Activated T-cell treated with anti-CD3 and anti-CD28 coated beads, Interleukin-2, amount 50 U/mL, for 72 hours (primary cell): Measurements from ENCODE around the gene EGFL6. TPM values are rescaled to one million over a fixed set of nuclear protein-coding genes. Genes with fewer than 3 reads are reported as not detected.

ENCODE experiments used
- ATAC-seq, 2 donors: fragments of 150-1000 bp; cut with Tn5 transposase; replicated peaks in 1 of 2; 2 replicates each; pipeline ENCODE4 v1.10.0; 2021; ENCODE audit warnings: moderate library complexity in 2 of 2, mild to moderate bottlenecking in 1 of 2
- DNase-seq, 2 donors: peaks; one replicate each; pipeline ENCODE4 v3.0.0; 2021 to 2022; ENCODE audit warnings: mixed read lengths in 1 of 2
- H3K27ac Mint-ChIP-seq: one replicate; pipeline ENCODE4 v1.8.0; 2022; ENCODE audit warnings: mild to moderate bottlenecking, moderate library complexity, mixed read lengths
- H3K27me3 Mint-ChIP-seq: one replicate; pipeline ENCODE4 v1.8.0; 2022; ENCODE audit warnings: low read depth, mixed read lengths
- H3K36me3 Mint-ChIP-seq, 2 donors: one replicate each; pipeline ENCODE4 v1.8.0; 2022; ENCODE audit warnings: mixed read lengths in 2 of 2, mild to moderate bottlenecking in 1 of 2; ENCODE audit not compliant: insufficient read depth in 2 of 2
- H3K4me1 Mint-ChIP-seq: one replicate; pipeline ENCODE4 v1.8.0; 2022; ENCODE audit warnings: low read depth, mixed read lengths
- H3K4me3 Mint-ChIP-seq, 2 donors: one replicate each; pipeline ENCODE4 v1.8.0; 2022; ENCODE audit warnings: mild to moderate bottlenecking in 2 of 2, mixed read lengths in 2 of 2, moderate library complexity in 2 of 2
- H3K9me3 Mint-ChIP-seq, 2 donors: one replicate each; pipeline ENCODE4 v1.8.0; 2022; ENCODE audit warnings: mixed read lengths in 2 of 2
- total RNA-seq, 2 donors: library from RNA; stranded (reverse); gene quantifications; one replicate each; pipeline ENCODE4 v1.2.3, GENCODE V29; 2022

The EGFL6 gene
- total RNA-seq, 2 donors from 2014 or later: 2.4 to 3.6 TPM

- H3K27me3 Mint-ChIP-seq: peaks cover 70% of the 10 kb centered on the region
Observed at GRCh38 chrX:13552892-13553291, 16.5 kb upstream of the EGFL6 start.

GRCh38 chrX:13565511-13565910 is 3.9 kb upstream of the EGFL6 start:
- H3K27me3 Mint-ChIP-seq: peaks cover 80% of the 10 kb centered on the region
- H3K4me3 Mint-ChIP-seq: no peak overlapping the region
- ATAC-seq (no peak), DNase-seq (no peak)
- peaks cover 0 to 5% of the 10 kb centered on the region in 2 donors for H3K9me3 Mint-ChIP-seq
- H3K36me3 Mint-ChIP-seq: peaks cover 0 to 2% of the 10 kb centered on the region in 2 donors
- no peak overlapping the region for H3K27ac Mint-ChIP-seq
- peaks cover 5% of the 10 kb centered on the region for H3K4me1 Mint-ChIP-seq

More at GRCh38 chrX:13552892-13553291, 16.5 kb upstream of the EGFL6 start:
- peaks cover 0 to 3% of the 10 kb centered on the region in 2 donors for H3K9me3 Mint-ChIP-seq
- peaks cover 9% of the 10 kb centered on the region for H3K4me1 Mint-ChIP-seq
- H3K4me3 Mint-ChIP-seq: no peak overlapping the region
- peaks cover 0 to 2% of the 10 kb centered on the region in 2 donors for H3K36me3 Mint-ChIP-seq
- H3K27ac Mint-ChIP-seq: no peak overlapping the region
- ATAC-seq (no peak), DNase-seq (no peak)

GRCh38 chrX:13570261-13570605 is 832 bp downstream of the EGFL6 start:
- Mint-ChIP-seq H3K27me3 (peaks cover 78% of the 10 kb centered on the region), H3K4me3 (peak overlapping the region; percentile 62 to 69), H3K9me3 (peaks cover 0 to 2% of the 10 kb centered on the region in 2 donors), H3K27ac (no peak overlapping the region), H3K36me3 (peaks cover 0 to 5% of the 10 kb centered on the region in 2 donors), H3K4me1 (peaks cover 13% of the 10 kb centered on the region)
- DNase-seq: no peak
- ATAC-seq: no peak

- H3K4me3 Mint-ChIP-seq: peak overlapping the region in 1 of 2 donors; percentile 47
- H3K27me3 Mint-ChIP-seq: peaks cover 78% of the 10 kb centered on the region
- peaks cover 0 to 5% of the 10 kb centered on the region in 2 donors for H3K36me3 Mint-ChIP-seq
- peaks cover 0 to 2% of the 10 kb centered on the region in 2 donors for H3K9me3 Mint-ChIP-seq
- no peak overlapping the region for H3K27ac Mint-ChIP-seq
- ATAC-seq: peak in 1 of 2 donors; percentile 20
- DNase-seq: no peak
- peaks cover 13% of the 10 kb centered on the region for H3K4me1 Mint-ChIP-seq
Observed at GRCh38 chrX:13571136-13571535, 1.7 kb downstream of the EGFL6 start.

- H3K4me3 Mint-ChIP-seq: no peak overlapping the region
- peaks cover 51% of the 10 kb centered on the region for H3K27me3 Mint-ChIP-seq
- ATAC-seq (peak in 1 of 2 donors; percentile 65), DNase-seq (no peak)
- peaks cover 0 to 5% of the 10 kb centered on the region in 2 donors for H3K36me3 Mint-ChIP-seq
- H3K27ac Mint-ChIP-seq: no peak overlapping the region
- no peaks in the 10 kb centered on the region for H3K9me3 Mint-ChIP-seq
- H3K4me1 Mint-ChIP-seq: peaks cover 13% of the 10 kb centered on the region
Observed at GRCh38 chrX:13574600-13574999, 5.2 kb downstream of the EGFL6 start.

- Mint-ChIP-seq H3K27ac (no peak overlapping the region), H3K36me3 (peaks cover 0 to 2% of the 10 kb centered on the region in 2 donors), H3K4me1 (peaks cover under 1% of the 10 kb centered on the region), H3K4me3 (no peak overlapping the region), H3K9me3 (peaks cover 2 to 5% of the 10 kb centered on the region in 2 donors), H3K27me3 (peaks cover 55% of the 10 kb centered on the region)
- DNase-seq (no peak), ATAC-seq (no peak)
Observed at GRCh38 chrX:13579661-13580060, 10.3 kb downstream of the EGFL6 start.

GRCh38 chrX:13581554-13581953 is 12.2 kb downstream of the EGFL6 start:
- ATAC-seq (no peak), DNase-seq (no peak)
- Mint-ChIP-seq H3K27ac (no peak overlapping the region), H3K4me3 (no peak overlapping the region), H3K27me3 (peaks cover 58% of the 10 kb centered on the region), H3K4me1 (no peaks in the 10 kb centered on the region), H3K9me3 (peaks cover 2 to 7% of the 10 kb centered on the region in 2 donors), H3K36me3 (no peaks in the 10 kb centered on the region)

- ATAC-seq (no peak), DNase-seq (no peak)
- H3K9me3 Mint-ChIP-seq: peaks cover 0 to 8% of the 10 kb centered on the region in 2 donors
- H3K4me1 Mint-ChIP-seq: no peaks in the 10 kb centered on the region
- peaks cover 85% of the 10 kb centered on the region for H3K27me3 Mint-ChIP-seq
- no peak overlapping the region for H3K27ac Mint-ChIP-seq
- no peaks in the 10 kb centered on the region for H3K36me3 Mint-ChIP-seq
- H3K4me3 Mint-ChIP-seq: no peak overlapping the region
Observed at GRCh38 chrX:13587786-13588477, 18.5 kb downstream of the EGFL6 start.

- Mint-ChIP-seq H3K4me3 (no peak overlapping the region), H3K36me3 (no peaks in the 10 kb centered on the region), H3K27me3 (peaks cover 83% of the 10 kb centered on the region), H3K27ac (no peak overlapping the region), H3K4me1 (no peaks in the 10 kb centered on the region), H3K9me3 (peaks cover 0 to 3% of the 10 kb centered on the region in 2 donors)
- DNase-seq (no peak), ATAC-seq (no peak)
Observed at GRCh38 chrX:13590207-13590606, 20.8 kb downstream of the EGFL6 start.

- Mint-ChIP-seq H3K27me3 (peaks cover 76% of the 10 kb centered on the region), H3K4me3 (no peak overlapping the region), H3K4me1 (no peaks in the 10 kb centered on the region), H3K9me3 (peaks cover 0 to 3% of the 10 kb centered on the region in 2 donors), H3K36me3 (no peaks in the 10 kb centered on the region), H3K27ac (no peak overlapping the region)
- no peak for DNase-seq
- no peak for ATAC-seq
Observed at GRCh38 chrX:13590914-13591313, 21.5 kb downstream of the EGFL6 start.

- Mint-ChIP-seq H3K27ac (no peak overlapping the region), H3K9me3 (no peaks in the 10 kb centered on the region), H3K27me3 (peaks cover 46% of the 10 kb centered on the region), H3K4me3 (no peak overlapping the region), H3K36me3 (no peaks in the 10 kb centered on the region), H3K4me1 (no peaks in the 10 kb centered on the region)
- no peak for DNase-seq
- ATAC-seq: no peak
Observed at GRCh38 chrX:13597874-13598273, 28.5 kb downstream of the EGFL6 start.

GRCh38 chrX:13598877-13599276 is 29.5 kb downstream of the EGFL6 start:
- Mint-ChIP-seq H3K4me3 (no peak overlapping the region), H3K9me3 (no peaks in the 10 kb centered on the region), H3K27me3 (peaks cover 43% of the 10 kb centered on the region), H3K27ac (no peak overlapping the region), H3K4me1 (no peaks in the 10 kb centered on the region), H3K36me3 (no peaks in the 10 kb centered on the region)
- no peak for ATAC-seq
- DNase-seq: no peak

GRCh38 chrX:13599491-13599890 is 30.1 kb downstream of the EGFL6 start:
- Mint-ChIP-seq H3K27me3 (peaks cover 42% of the 10 kb centered on the region), H3K4me3 (no peak overlapping the region), H3K36me3 (no peaks in the 10 kb centered on the region), H3K9me3 (no peaks in the 10 kb centered on the region), H3K27ac (no peak overlapping the region), H3K4me1 (no peaks in the 10 kb centered on the region)
- no peak for DNase-seq
- no peak for ATAC-seq

- Mint-ChIP-seq H3K27ac (no peak overlapping the region), H3K9me3 (peaks cover 0 to 2% of the 10 kb centered on the region in 2 donors), H3K27me3 (peaks cover 46% of the 10 kb centered on the region), H3K4me1 (no peaks in the 10 kb centered on the region), H3K4me3 (no peak overlapping the region), H3K36me3 (no peaks in the 10 kb centered on the region)
- DNase-seq: no peak
- ATAC-seq: no peak
Observed at GRCh38 chrX:13605611-13606010, 36.2 kb downstream of the EGFL6 start.
